HG03139 (cell line): Measurements from ENCODE around the gene NPR2.

Experiments
- ATAC-seq: cut with Tn5 transposase; IDR thresholded peaks from one replicate; pipeline ENCODE4 v1.9.1; 2021; ENCODE audit not compliant: unreplicated experiment

The NPR2 gene

GRCh38 chr9:35798658-35799374, 7.4 kb downstream of the NPR2 start:
- no peak for ATAC-seq

- no peak for ATAC-seq
Measured at GRCh38 chr9:35800530-35800929, 9.1 kb downstream of the NPR2 start.

GRCh38 chr9:35801328-35802128, 10.1 kb downstream of the NPR2 start:
- ATAC-seq = no peak

- no peak for ATAC-seq
Measured at GRCh38 chr9:35806101-35806500, 14.7 kb downstream of the NPR2 start.

- ATAC-seq = no peak
Measured at GRCh38 chr9:35808433-35808832, 17.0 kb downstream of the NPR2 start.

GRCh38 chr9:35810122-35810521, 18.7 kb downstream of the NPR2 start:
- ATAC-seq = no peak

- ATAC-seq = no peak
Measured at GRCh38 chr9:35811381-35812024, 20.1 kb downstream of the NPR2 start.

- peak; percentile 54 for ATAC-seq
Measured at GRCh38 chr9:35812025-35812602, 20.7 kb downstream of the NPR2 start, which contains the start of gene SPAG8. Gene SPAG8, minus strand, starts transcription at chr9:35812262. Its CDS starts 115 bp downstream, at chr9:35812147.

GRCh38 chr9:35813434-35814105, 22.2 kb downstream of the NPR2 start:
- ATAC-seq = no peak

- peak; percentile 16 for ATAC-seq
Measured at GRCh38 chr9:35814106-35814840, 22.9 kb downstream of the NPR2 start.

GRCh38 chr9:35814841-35815543, 23.6 kb downstream of the NPR2 start, which contains the start of gene HINT2:
Gene HINT2, minus strand, starts transcription at chr9:35815042. Its CDS starts 63 bp downstream, at chr9:35814979.
- peak; percentile 66 for ATAC-seq

- ATAC-seq = no peak
Measured at GRCh38 chr9:35816708-35817107, 25.3 kb downstream of the NPR2 start.

GRCh38 chr9:35818341-35818740, 26.9 kb downstream of the NPR2 start:
- ATAC-seq = no peak

- no peak for ATAC-seq
Measured at GRCh38 chr9:35820076-35820475, 28.7 kb downstream of the NPR2 start.

GRCh38 chr9:35822926-35823325, 31.5 kb downstream of the NPR2 start:
- ATAC-seq = no peak

GRCh38 chr9:35826071-35826701, 34.8 kb downstream of the NPR2 start:
- ATAC-seq = no peak

GRCh38 chr9:35827486-35827885, 36.1 kb downstream of the NPR2 start:
- no peak for ATAC-seq

- ATAC-seq = no peak
Measured at GRCh38 chr9:35828716-35829083, 37.3 kb downstream of the NPR2 start, which contains the start of gene FAM221B. Gene FAM221B, minus strand, starts transcription at chr9:35828732. Its CDS starts 2,571 bp downstream, at chr9:35826161.
